B cell (primary cell): ENCODE results near the gene SCAMP1.

Experiments
- CTCF ChIP-seq: fragments of 200-600 bp; IDR thresholded peaks from one replicate; pipeline ENCODE4 v1.8.0; 2022; ENCODE audit warnings: antibody characterized with exemption, mild to moderate bottlenecking
- EZH2 ChIP-seq: IDR thresholded peaks from 2 replicates; pipeline ENCODE4 v1.6.1; 2012; ENCODE audit warnings: borderline replicate concordance, low read depth, mild to moderate bottlenecking, moderate library complexity, low read length; ENCODE audit not compliant: insufficient read depth, poor library complexity, severe bottlenecking

- TF ChIP-seq CTCF (no peak), EZH2 (no peak)
Observed at GRCh38 chr5:78475370-78475769, 115.0 kb downstream of the SCAMP1 start.
